HG03342 (cell line): Measurements from ENCODE around the gene MINK1.

Experiments used
- ATAC-seq: cut with Tn5 transposase; IDR thresholded peaks from one replicate; pipeline ENCODE4 v1.9.1; 2021; ENCODE audit warnings: mild to moderate bottlenecking, moderate library complexity; ENCODE audit not compliant: unreplicated experiment

Gene MINK1

GRCh38 chr17:4945176-4945943 is 112.2 kb downstream of the MINK1 start:
- ATAC-seq = no peak

GRCh38 chr17:4945944-4946280 is 112.8 kb downstream of the MINK1 start:
- ATAC-seq = no peak

- ATAC-seq = no peak
These were observed 113.3 kb downstream of the MINK1 start for GRCh38 chr17:4946312-4946976.

GRCh38 chr17:4947010-4947410 is 113.9 kb downstream of the MINK1 start:
- no peak for ATAC-seq
